HG03108 (cell line): ENCODE measurements around the gene UBASH3A.
"Not testable (repeated sequence)": the region's sequence is repeated elsewhere in the genome, so short reads cannot be mapped to it uniquely, and the experiment has no call there.

ENCODE experiments used
- ATAC-seq: cut with Tn5 transposase; IDR thresholded peaks from one replicate; pipeline ENCODE4 v1.9.1; 2021; ENCODE audit warnings: moderate library complexity; ENCODE audit not compliant: unreplicated experiment

UBASH3A gene

DNA sequence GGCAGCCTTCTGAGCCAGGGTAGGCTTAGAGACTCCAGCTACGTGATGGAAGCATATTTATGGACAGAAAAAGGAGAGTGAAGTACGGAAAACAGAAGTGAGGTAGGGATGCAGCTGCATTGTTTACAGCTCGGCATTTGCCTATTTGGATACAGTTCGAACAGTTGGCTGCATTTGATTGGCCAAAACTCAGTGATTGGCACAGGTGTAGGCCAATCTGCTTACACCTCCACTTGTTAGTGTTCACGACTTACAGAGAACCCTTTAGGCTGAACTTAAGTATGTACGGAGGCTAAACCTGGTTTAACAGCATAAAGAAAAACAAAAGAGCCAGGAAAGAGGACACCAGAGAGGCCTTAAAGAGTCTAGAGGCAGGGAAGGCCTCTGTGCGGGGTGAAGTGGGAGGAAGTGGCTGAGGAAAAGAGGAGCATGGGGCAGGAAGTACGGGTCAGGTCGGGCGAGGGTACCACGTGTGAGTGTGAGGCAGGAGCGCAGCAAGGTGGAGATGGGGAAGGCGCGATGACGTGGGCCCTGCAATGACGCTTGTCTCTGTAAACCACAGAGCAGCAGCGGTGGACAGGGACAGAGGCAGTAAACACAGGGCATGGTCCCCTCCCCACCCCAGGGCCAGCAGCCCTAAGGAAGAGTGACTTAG, 60.3 kb downstream of the UBASH3A start:
- no peak for ATAC-seq

DNA sequence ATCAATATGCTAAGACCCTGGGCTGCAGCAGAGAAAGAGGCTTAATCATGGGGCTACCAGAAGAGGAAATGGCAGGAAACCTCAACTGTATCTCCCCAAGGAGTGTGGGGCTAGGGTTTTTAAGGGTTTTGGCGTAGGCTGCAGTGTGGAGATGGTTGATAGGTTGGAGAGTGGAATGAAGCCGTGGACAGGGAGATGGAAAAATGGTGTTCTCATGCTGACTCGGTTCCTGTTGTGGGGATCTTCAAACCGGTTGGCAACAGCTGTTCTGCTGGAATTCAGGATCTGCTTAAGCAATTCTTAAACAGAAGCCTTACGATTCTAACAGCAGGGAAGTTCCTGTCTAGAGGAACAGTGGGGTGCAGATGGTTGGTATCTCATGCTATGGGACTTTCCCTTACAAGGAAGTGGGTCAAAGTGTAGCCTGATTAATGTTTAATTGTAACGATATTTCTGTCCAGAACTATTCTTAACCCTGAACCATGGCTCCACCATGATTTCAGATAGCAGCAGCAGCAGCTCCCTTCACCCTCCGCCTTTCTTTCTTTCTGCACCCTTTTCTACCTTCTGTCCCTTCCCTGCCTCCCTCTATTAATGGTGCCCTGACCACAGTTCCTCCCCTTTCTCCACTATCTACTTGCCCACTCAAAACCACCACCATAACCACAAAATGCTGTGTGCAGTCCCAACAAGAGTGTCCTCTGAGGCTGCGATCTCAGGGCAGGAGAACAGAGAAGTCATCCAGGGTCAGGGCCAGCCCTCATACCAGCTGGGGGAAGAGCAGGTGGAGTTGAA, 61.5 kb downstream of the UBASH3A start:
- no peak for ATAC-seq

DNA sequence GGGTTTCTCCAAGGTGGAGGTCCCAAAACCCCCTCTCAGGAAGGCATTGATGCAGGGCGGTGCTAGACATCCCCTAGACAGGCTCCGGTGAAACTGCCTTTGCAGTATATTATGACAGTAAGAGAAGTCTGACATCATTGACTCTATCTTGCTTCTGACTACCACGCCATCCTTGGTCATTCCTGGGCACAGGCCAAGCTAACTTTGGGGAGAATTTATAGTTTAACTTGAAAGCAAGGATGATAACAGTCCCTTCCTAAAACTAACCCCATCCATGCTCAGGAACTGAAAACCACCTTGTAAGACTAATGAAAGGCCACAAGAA, 62.1 kb downstream of the UBASH3A start:
- ATAC-seq = no peak

DNA sequence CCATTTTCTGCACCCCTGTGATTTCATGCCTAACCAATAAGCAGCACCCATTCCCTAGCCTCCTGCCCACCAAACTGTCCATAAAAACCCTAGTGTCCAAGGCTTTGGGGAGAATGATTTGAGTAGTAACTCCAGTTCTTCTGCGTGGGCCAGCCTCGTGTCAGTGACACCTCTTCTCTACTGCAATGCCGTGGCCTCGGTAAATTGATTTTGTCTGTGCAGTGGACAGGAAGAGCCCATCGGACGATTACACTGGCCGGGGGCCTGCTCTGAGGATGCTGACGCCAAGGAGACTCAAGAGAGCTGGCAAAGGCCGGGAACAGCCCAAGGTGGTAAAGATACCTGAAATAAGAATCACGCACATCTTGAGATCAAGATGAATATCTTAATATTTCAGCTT, 63.0 kb downstream of the UBASH3A start:
- no peak for ATAC-seq

DNA sequence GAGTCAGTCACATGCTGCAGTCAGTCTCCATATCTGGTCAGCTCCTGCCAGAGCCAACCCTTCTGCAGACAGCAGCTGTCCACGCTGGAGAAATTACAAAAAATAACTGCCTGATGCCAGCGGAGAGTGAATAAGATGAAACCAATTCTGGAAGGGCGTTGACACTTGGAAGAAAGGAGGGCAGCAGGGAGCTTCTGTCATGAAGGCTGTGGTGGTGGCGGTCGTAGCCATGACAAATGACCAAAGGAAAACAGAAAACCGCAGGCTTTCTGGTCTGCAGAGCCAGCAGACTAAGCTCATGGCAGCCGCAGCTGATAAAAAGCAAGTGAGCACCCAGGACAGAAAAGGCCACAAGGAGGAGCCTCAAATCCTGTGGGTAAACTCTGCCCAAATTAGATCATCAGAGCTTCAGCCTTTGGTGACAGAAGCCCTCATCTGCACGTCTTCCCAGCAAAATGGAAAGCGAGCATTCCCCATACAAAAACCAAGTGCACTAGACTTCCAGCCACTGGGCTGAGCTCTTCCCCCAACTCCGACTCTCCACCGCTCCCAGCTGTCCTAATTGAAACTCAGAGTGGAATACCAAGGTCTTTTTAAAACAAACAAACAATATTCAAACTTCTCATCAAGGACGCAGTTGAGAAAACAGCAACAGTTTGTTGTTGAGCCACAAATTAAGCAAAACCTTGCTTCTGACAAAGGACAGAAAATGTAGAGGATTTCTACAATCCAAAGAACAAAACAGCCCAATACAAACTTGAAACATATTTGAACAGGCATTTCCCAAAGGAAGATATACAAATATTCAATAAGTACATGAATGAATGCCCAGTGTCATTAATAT, 63.7 kb downstream of the UBASH3A start:
- ATAC-seq = no peak

DNA sequence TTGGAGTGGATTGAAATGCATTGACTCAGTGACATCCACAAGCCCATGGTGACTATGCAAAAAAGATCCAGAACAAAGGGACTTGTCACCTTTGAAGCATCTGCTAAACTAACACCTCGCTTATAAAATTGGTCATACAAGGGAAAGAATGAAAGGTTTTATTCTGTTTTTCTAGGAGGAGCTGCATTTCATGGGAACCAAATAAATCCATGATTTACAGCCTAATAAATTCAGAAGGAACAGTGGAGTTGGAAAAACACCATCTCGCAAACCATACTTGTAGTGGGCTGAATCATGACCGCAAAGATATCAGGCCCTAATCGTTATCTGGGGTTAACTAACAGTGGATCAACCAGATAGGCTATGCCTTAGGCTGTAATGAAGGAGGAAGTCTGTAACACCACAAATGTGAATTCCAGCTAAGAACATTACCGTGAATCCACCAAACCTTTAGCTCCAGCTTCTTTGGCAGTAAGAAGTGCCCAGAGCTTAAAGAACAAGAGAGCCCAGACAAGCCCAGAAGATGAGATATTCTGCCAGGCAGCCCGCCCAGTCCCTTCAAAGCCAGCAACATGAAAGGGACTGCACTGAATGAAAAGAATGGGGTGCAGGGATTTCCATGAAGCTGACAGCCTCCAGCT, 64.9 kb downstream of the UBASH3A start:
- no peak for ATAC-seq

DNA sequence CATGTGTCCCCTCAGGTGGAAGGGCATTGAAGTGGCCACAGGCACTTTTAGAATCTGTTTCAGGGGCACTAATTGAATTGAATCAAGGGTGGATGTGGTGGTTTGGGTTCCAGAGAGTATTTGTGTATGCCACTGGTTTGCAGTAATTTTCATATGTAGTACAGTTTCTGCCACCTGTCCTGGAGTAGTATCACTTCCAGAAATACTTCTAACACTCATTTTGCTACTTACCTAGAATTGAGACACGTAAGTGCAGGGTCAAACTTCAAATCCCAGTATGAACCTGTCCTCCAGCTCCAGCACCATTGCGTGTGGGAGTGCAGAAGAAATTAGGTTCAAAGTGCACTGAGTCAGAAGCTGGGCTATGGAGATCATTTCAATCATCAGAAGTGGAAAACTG, 65.6 kb downstream of the UBASH3A start:
- peak; percentile 42 for ATAC-seq

DNA sequence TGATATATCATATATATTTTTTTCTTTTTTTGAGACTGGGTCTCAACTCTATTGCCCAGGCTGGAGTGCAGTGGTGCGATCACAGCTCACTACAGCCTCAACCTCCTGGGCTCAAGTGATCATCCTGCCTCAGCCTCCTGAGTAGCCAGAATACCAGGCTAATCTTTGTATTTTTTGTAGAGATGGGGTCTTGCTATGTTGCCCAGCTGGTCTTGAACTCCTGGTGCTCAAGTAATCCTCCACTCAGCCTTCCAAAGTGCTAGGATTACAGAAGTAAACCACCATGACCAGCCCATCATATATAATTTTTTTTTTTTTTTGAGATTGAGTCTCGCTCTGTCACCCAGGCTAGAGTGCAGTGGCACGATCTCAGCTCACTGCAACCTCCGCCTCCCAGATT, 66.0 kb downstream of the UBASH3A start:
- ATAC-seq = not testable (repeated sequence)

DNA sequence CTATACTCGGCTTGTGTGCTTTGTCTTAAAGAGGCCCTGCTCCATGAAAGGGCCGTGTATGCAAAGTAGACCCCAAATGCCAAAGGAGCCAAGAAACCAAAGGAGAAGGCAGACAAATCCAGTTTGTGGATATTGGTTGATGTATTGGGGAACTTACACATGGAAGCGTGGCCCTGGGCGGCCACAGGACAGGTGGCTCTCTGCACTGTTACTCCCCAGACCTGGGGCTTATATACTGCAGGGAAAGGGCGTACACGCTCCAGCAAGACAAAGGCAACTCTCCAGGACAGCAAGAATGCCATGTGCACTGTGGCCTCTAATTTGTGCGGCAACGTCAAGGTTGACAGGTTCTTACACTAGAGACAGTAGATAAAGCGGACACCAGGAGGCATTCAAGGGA, 67.5 kb downstream of the UBASH3A start:
- no peak for ATAC-seq

DNA sequence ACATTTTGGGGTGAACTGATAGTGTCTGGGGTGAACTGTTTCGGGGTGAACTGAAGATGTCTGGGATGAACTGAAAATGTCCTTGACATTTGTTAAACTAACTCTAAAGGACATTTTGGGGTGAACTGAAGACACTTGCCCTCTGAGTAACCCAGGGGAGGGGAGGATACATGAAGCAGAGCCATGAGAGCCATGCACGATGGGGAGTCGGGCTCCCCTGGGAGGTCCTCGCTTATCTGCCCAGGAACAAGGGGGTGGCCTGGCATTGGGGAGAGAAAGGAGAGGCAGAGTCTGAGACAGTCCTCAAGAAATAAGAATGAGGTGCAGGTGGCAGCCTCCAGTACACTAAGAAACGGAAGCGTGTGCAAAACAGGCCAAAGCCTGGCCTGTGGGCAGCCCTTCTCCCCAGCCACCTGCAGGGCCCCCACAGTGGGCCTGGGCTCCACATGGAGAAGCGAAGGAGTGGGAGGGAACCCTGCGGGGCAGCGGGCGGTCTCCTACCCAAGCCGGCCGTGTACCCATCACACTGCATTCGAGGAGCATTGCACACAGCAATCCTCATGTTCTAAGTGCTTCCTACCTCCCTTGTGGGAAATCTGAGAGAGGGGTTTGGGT, 68.1 kb downstream of the UBASH3A start:
- ATAC-seq = no peak

DNA sequence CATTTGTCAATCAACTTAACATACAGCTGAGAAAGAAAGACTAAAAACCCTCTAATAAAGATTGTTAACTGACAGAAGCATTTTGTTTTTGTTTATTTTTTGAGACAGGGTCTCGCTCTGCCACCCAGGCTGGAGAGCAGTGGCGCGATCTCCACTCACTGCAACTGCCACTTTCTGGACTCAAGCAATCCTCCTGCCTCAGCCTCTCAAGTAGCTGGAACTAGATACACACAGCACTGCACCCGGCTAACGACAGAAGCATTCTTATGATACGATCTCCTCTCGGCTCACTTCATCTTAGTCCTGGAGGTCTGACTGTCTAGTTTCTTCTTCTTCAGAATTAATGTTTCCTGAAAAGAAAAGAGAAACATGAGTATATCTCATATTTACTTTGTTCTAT, 68.8 kb downstream of the UBASH3A start:
- ATAC-seq = no peak

DNA sequence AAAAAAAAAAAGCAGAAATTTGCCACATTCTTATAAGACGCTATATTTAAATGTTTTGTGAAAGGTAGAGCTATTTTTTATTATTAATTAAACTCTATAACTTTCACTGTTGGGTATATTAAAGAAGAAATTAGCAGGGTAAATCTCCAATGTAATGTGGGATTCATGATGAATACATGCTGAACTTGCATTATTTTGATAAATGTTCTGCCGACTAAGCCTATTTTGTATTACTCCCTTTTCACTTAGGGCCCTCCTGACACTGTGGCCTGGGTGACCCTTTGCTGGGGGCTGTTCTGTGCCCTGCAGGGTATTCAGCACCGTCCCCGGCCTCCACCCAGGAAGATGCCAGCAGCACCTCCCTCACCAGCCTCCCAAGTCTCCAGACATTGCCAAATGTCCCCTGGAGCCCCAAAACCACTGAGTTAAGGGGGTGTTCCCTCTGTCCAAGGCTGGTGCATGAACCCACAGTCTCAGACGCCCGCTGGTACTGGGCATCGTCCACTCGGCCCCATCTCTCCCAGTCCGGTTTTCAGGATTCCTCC, 69.9 kb downstream of the UBASH3A start:
- ATAC-seq = no peak

DNA sequence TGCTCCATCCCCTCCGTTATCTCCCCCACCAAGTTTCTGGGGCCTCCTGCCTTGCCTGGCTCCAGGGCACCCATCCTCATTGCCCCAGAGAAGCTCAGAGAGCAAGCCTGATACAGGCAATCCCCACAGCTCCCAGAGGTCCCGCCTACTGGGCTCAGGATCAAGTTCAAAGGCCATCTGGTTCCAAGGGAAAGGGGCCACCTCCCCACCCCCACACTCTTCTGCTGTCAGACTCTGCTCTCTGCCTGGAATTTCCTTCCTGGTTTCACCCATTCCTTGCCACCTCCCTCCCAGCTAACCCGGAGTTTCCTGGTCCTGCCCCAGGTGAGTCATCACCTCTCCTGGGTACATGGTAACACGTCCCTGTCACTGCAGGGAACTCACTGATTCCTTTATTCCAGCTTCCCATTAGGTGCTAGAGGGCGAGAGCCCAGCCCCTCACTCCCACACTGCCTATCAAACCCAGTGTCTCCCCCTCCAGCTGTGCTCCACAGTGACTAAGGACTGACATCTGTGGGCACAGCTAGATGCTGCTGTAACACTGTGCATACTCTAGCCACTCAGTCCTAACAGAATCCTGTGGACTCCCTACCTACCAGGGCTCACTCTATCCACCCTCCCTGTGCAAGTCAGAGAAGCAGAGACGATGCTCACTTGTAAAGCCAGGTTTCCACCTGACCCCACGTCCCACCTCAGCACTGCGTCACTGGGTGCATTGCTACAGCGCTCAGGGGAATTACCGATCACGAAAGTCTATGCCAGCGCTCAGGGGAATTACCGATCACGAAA, 70.5 kb downstream of the UBASH3A start:
- peak; percentile 46 for ATAC-seq

DNA sequence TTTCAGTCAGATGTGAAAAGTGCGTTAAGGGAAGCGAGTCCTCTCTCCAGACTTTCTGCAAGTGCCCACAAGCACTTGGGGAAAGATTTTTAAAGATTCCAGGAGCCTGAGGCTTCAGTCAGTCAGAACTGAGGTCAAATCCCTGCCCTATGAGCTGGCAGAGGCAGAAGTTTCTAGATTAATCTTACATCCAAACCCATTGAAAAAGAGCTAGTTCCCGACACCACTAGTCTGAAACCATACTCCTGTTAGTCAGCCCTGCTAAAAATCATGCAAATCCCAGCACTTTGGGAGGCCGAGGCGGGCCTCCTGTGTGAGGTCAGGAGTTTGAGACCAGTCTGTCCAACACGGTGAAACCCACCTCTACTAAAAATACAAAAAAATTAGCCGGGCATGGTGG, 71.3 kb downstream of the UBASH3A start:
- no peak for ATAC-seq

DNA sequence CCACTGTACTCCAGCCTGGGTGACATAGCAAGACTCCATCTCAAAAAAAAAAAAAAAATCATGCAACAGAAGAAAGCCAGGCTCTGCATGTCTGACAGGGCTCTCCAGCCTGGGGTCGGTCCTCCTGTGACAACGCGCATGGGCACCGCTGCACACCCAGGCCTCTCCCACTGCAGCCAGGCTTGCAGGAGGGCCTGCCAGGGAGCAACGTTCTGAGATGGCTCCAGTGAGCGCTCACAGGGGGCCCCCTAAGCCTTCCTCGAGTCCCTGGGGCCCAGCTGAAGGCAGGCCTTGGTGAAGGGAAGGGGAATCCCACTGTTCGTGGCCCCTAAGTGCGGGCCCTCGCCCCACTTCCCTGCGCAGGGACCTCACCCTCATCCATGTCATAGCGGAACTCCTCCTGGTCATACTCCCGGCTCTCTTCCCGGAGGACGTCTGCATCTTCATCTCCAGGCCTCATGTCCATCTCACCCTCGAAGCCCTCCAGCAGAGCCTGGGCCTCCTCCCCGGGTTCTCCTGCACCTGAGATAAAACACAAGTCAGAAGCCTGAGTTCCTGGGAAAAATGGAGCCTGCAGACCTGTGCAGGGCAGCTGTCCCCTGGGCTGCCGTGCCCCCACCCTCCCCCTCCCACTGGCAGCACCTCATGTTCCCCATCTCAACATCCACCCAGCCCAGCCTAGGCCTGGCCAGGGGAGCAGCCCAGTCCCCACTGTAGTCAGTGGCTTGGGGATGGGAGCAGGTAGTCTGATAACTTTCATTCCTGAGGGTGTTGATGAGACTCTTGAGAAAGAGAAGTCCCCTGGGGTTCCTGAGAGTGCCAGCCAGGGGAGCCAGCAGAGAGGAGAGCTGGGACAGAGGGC, 72.1 kb downstream of the UBASH3A start:
- no peak for ATAC-seq

DNA sequence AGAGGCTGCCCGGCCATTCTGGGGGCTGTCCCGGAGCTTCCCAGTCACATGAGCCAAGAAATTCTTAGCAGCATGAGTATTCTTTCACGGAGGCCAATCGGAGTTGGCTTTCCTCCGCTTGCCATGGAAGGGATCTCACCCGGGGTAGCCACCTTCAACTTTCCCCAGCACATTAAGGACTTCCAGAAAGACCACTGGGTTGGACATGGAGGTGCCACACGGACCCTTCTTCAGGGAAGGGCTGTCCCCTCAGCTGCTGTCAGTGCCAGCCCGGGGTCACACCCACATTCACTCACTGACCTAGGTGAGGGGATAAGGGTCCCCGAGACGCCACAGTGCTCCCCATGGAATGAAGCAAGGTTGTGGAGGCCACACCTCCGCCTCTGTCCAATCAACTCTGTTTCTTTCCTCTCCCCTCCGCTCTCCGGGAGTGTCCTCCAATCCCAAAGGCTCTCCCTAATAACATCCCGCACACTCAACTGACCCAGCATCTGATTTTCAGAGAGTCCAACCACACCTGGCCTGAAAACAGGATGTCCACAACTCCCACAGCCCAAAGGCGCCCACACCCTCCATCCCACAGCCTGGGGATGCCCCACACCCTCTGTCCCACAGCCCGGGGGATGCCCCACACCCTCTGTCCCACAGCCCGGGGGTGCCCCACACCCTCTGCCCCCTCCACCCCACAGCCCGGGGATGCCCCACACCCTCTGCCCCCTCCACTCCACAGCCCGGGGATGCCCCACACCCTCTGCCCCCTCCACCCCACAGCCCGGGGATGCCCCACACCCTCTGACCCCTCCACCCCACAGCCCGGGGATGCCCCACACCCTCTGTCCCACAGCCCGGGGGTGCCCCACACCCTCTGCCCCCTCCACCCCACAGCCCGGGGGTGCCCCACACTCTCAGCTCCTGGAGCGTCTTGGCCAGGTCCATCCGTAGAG, 73.0 kb downstream of the UBASH3A start:
- ATAC-seq = no peak

DNA sequence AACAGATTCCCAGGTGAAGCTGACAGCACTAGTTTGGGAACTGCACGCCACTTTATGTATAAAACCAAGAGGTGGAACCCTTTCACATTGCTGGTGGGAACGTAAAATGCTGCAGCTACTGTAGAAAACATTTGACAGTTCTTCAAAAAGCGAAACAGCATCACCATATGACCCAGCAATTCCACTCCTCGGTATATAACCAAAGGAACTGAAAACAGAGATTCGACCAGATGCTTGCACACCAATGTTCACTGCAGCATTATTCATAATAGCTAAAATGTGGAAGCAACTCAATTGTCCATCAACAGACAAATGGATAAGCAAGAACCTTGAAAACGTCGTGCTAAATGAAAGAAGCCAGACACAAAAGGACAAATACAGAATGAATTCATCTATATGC, 74.8 kb downstream of the UBASH3A start:
- ATAC-seq = no peak

DNA sequence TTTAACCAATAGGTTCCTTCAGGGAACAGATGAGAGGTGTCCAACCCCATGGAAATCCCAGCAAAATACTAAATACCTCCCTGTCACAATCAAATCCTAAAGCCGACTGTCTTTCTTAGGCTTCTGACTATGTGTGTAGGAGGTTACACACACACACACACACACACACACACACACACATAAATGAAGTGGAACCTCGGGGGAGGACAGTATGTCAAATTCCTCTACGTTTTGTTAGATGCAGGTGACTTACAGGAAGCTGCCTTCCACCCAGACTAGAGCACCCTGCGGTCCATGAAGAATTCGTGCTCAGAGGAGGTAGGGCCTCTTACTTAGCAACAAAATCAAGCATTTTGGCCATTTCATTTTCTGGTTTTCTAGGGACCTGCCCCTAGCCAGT, 75.9 kb downstream of the UBASH3A start:
- ATAC-seq = no peak
